ENCODE measurements around the gene ACAP3. TPM values are rescaled to one million over a fixed set of nuclear protein-coding genes. Genes with fewer than 3 reads are reported as not detected.
A peak's percentile ranks its signal among the peaks of the same experiment; 100 is the strongest.

The ACAP3 gene
- total and polyA plus RNA-seq, 10 of the 15 experiments (the other 5 are each of a cell fraction or from before 2014, with no cell fraction given), result 0.05 to 34.2 (median 7.1) TPM

DNA sequence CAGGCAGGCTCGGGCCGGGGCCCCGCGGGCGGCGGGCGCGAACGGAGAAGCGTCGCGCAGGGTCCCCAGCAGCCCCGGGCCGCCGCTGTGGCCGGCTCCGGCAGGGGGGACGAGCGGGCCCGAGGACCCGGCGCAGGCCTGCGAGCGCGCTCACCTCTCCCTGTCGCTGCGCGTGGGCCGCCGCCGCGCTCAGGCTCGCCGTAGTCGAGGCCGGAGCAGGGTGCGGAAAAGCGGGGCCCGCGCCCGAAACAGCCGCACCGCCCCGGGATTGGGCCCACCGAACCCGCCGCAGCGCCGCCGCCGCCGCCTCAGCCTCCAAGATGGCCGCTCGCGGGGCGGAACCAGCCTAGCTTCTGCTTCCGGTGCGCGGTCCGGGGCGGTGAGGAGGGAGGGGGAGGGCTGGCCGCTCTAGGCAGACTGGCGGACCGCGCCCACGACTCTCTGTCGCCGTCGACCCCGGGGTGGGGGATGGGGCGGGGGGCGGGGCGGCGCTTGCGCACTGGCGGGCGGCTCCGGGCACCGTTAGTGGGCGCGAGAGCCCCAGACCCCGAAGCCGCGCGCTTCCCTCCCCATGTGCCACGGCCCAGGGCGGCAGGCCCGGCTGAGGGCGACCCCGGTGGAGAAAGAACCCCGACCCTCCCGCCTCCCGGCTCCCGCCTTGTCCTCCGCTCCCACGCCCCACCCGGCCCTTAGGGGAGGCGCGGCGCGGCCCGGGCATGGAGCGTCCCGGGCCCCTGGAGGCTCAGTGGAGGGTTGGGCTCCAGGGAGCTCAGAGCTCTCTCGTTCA, 34.0 kb downstream of the ACAP3 start, which contains the start of gene UBE2J2 (continued):
- no peak for TF ChIP-seq CHD4 (IDR thresholded peaks at IDR 0.05)
- TF ChIP-seq TCF3 (IDR thresholded peaks at IDR 0.05; ENCODE audit: borderline replicate concordance, insufficient read depth, low read depth, low read length), result no peak
- TF ChIP-seq, protein P1, sequence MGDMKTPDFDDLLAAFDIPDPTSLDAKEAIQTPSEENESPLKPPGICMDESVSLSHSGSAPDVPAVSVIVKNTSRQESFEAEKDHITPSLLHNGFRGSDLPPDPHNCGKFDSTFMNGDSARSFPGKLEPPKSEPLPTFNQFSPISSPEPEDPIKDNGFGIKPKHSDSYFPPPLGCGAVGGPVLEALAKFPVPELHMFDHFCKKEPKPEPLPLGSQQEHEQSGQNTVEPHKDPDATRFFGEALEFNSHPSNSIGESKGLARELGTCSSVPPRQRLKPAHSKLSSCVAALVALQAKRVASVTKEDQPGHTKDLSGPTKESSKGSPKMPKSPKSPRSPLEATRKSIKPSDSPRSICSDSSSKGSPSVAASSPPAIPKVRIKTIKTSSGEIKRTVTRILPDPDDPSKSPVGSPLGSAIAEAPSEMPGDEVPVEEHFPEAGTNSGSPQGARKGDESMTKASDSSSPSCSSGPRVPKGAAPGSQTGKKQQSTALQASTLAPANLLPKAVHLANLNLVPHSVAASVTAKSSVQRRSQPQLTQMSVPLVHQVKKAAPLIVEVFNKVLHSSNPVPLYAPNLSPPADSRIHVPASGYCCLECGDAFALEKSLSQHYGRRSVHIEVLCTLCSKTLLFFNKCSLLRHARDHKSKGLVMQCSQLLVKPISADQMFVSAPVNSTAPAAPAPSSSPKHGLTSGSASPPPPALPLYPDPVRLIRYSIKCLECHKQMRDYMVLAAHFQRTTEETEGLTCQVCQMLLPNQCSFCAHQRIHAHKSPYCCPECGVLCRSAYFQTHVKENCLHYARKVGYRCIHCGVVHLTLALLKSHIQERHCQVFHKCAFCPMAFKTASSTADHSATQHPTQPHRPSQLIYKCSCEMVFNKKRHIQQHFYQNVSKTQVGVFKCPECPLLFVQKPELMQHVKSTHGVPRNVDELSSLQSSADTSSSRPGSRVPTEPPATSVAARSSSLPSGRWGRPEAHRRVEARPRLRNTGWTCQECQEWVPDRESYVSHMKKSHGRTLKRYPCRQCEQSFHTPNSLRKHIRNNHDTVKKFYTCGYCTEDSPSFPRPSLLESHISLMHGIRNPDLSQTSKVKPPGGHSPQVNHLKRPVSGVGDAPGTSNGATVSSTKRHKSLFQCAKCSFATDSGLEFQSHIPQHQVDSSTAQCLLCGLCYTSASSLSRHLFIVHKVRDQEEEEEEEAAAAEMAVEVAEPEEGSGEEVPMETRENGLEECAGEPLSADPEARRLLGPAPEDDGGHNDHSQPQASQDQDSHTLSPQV (IDR thresholded peaks at IDR 0.05), result peak; percentile 56; the same call in 1 of the 2 replicates
- TF ChIP-seq, protein P2, sequence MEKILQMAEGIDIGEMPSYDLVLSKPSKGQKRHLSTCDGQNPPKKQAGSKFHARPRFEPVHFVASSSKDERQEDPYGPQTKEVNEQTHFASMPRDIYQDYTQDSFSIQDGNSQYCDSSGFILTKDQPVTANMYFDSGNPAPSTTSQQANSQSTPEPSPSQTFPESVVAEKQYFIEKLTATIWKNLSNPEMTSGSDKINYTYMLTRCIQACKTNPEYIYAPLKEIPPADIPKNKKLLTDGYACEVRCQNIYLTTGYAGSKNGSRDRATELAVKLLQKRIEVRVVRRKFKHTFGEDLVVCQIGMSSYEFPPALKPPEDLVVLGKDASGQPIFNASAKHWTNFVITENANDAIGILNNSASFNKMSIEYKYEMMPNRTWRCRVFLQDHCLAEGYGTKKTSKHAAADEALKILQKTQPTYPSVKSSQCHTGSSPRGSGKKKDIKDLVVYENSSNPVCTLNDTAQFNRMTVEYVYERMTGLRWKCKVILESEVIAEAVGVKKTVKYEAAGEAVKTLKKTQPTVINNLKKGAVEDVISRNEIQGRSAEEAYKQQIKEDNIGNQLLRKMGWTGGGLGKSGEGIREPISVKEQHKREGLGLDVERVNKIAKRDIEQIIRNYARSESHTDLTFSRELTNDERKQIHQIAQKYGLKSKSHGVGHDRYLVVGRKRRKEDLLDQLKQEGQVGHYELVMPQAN (conservative IDR thresholded peaks at IDR 0.05), result peak; percentile 81
- no peak for TF ChIP-seq NFYB (IDR thresholded peaks at IDR 0.05; ENCODE audit: insufficient read depth, low read depth, low read length)
- TF ChIP-seq NBN (IDR thresholded peaks at IDR 0.05), result no peak
- TF ChIP-seq SREBF2 (IDR thresholded peaks at IDR 0.05; ENCODE audit: low read length), result no peak
- no peak for TF ChIP-seq KDM1A (IDR thresholded peaks at IDR 0.05; ENCODE audit: borderline replicate concordance)
- 0 out of 2 replicates have a peak, but pooled peaks have one; percentile 29 for TF ChIP-seq POLR2AphosphoS2 (IDR thresholded peaks at IDR 0.05; ENCODE audit: low read depth, low read length)
- TF ChIP-seq YY1 (IDR thresholded peaks at IDR 0.05; ENCODE audit: low read depth, low read length), result peak; percentile 98
- no peak for TF ChIP-seq STAT3 (IDR thresholded peaks at IDR 0.05; ENCODE audit: low read depth, low read length)
- no peak for TF ChIP-seq MYB (IDR thresholded peaks at IDR 0.05; ENCODE audit: borderline replicate concordance, low read depth, low read length)
- peak; percentile 88 for TF ChIP-seq CHD2 (IDR thresholded peaks at IDR 0.05; ENCODE audit: borderline replicate concordance, low read depth, low read length)
- TF ChIP-seq, protein P3, sequence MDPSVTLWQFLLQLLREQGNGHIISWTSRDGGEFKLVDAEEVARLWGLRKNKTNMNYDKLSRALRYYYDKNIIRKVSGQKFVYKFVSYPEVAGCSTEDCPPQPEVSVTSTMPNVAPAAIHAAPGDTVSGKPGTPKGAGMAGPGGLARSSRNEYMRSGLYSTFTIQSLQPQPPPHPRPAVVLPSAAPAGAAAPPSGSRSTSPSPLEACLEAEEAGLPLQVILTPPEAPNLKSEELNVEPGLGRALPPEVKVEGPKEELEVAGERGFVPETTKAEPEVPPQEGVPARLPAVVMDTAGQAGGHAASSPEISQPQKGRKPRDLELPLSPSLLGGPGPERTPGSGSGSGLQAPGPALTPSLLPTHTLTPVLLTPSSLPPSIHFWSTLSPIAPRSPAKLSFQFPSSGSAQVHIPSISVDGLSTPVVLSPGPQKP (IDR thresholded peaks at IDR 0.05; ENCODE audit: low read depth, low read length), result peak; percentile 55; the same call in 1 of the 2 replicates
- TF ChIP-seq RAD51 (IDR thresholded peaks at IDR 0.05), result no peak
- peak; percentile 77 for TF ChIP-seq HCFC1 (IDR thresholded peaks at IDR 0.05; ENCODE audit: low read length)
- 0 out of 2 replicates have a peak, but pooled peaks have one; percentile 38 for TF ChIP-seq MEF2A (IDR thresholded peaks at IDR 0.05; ENCODE audit: insufficient read depth, low read depth, low read length)
- TF ChIP-seq HDAC2 (IDR thresholded peaks at IDR 0.05), result no peak
- TF ChIP-seq CBX5 (IDR thresholded peaks at IDR 0.05; ENCODE audit: low read depth), result no peak
- TF ChIP-seq, protein P4, sequence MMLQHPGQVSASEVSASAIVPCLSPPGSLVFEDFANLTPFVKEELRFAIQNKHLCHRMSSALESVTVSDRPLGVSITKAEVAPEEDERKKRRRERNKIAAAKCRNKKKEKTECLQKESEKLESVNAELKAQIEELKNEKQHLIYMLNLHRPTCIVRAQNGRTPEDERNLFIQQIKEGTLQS (IDR thresholded peaks at IDR 0.05; ENCODE audit: borderline replicate concordance, extremely low read depth, low read depth, low read length), result no peak
- TF ChIP-seq TCF12 (IDR thresholded peaks at IDR 0.05; ENCODE audit: low read depth, low read length), result peak; percentile 76; the same call in 1 of the 2 replicates
- TF ChIP-seq TAF1 (IDR thresholded peaks at IDR 0.05; ENCODE audit: borderline replicate concordance, low read depth, low read length), result peak; percentile 58; the same call in 1 of the 2 replicates
- TF ChIP-seq ZNF207 (IDR thresholded peaks at IDR 0.05; ENCODE audit: borderline replicate concordance), result 0 out of 2 replicates have a peak, but pooled peaks have one; percentile 39
